Neural crest cell (in vitro differentiated cells): ENCODE results near the gene UBE2B. TPM values are rescaled to one million over a fixed set of nuclear protein-coding genes. Genes with fewer than 3 reads are reported as not detected.

Experiments
- DNase-seq: peaks from one replicate; pipeline ENCODE4 v3.0.0; 2021; ENCODE audit warnings: low read depth, mixed read lengths, low spot score
- H3K27ac Mint-ChIP-seq: one replicate; pipeline ENCODE4 v1.8.0; 2021; ENCODE audit warnings: mild to moderate bottlenecking, mixed read lengths; ENCODE audit not compliant: unreplicated experiment
- H3K27me3 Mint-ChIP-seq: 2 replicates; pipeline ENCODE4 v1.8.0; 2021; ENCODE audit warnings: low read depth, mild to moderate bottlenecking, mixed read lengths
- H3K36me3 Mint-ChIP-seq: 2 replicates; pipeline ENCODE4 v1.8.0; 2021; ENCODE audit warnings: low read depth, mild to moderate bottlenecking, mixed read lengths
- H3K4me1 Mint-ChIP-seq: 2 replicates; pipeline ENCODE4 v1.8.0; 2021; ENCODE audit warnings: mixed read lengths
- H3K4me3 Mint-ChIP-seq: one replicate; pipeline ENCODE4 v1.8.0; 2021; ENCODE audit warnings: mild to moderate bottlenecking, mixed read lengths
- H3K9me3 Mint-ChIP-seq: 2 replicates; pipeline ENCODE4 v1.8.0; 2021; ENCODE audit warnings: mixed read lengths
- total RNA-seq: library from RNA; stranded (reverse); gene quantifications from 2 replicates; pipeline ENCODE4 v1.2.1, GENCODE V29; 2021
- TF ChIP-seq, protein P1 (sequence below): fragments of 200-600 bp; sonication (generic); conservative IDR thresholded peaks from 2 replicates; pipeline ENCODE4 v1.5.0; 2021; ENCODE audit warnings: antibody characterized with exemption, mild to moderate bottlenecking

The UBE2B gene
- total RNA-seq, 1 donor from 2014 or later = 52.3 TPM

DNA sequence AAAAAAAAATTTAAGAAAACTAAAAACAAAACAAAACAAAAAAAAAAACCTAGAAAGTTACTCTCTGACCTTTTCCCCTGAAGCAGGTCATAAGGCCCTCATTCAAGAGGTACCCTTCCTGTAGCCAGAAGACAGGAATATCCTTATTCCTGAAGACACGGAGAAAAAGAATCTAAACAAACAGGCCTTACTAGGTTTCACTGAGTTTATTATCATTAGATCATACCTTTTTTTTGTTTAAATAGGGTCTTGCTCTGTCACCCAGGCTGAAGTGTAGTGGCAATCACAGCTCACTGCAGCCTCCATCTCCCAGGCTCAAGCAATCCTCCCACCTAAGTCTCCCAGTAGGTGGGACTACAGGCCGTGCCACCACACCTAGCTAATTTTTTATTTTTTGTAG is 52.0 kb downstream of the UBE2B start:
- Mint-ChIP-seq H3K36me3 (no peaks in the 10 kb centered on the region), H3K4me3 (no peak overlapping the region), H3K27me3 (peaks cover 13% of the 10 kb centered on the region), H3K4me1 (no peaks in the 10 kb centered on the region), H3K9me3 (no peaks in the 10 kb centered on the region), H3K27ac (no peak overlapping the region)
- TF ChIP-seq, protein P1, sequence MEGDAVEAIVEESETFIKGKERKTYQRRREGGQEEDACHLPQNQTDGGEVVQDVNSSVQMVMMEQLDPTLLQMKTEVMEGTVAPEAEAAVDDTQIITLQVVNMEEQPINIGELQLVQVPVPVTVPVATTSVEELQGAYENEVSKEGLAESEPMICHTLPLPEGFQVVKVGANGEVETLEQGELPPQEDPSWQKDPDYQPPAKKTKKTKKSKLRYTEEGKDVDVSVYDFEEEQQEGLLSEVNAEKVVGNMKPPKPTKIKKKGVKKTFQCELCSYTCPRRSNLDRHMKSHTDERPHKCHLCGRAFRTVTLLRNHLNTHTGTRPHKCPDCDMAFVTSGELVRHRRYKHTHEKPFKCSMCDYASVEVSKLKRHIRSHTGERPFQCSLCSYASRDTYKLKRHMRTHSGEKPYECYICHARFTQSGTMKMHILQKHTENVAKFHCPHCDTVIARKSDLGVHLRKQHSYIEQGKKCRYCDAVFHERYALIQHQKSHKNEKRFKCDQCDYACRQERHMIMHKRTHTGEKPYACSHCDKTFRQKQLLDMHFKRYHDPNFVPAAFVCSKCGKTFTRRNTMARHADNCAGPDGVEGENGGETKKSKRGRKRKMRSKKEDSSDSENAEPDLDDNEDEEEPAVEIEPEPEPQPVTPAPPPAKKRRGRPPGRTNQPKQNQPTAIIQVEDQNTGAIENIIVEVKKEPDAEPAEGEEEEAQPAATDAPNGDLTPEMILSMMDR = no peak
- DNase-seq = no peak

DNA sequence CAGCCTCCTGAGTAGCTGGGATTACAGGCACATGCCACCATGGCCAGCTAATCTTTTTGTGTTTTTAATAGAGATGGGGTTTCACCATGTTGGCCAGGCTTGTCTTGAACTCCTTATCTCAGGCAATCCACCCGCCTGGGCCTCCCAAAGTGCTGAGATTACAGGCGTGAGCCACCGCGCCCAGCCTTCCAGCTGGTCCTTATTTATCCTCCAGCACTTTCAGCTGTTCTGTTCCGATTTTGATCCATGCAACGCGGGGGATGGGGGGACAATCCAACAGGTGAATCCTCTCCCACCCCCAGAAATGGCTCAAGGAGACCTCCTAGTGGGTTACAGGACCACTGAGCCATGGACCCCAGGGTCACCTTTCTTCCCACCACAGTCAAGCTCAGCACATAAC is 55.0 kb downstream of the UBE2B start:
- Mint-ChIP-seq H3K9me3 (no peaks in the 10 kb centered on the region), H3K4me3 (no peak overlapping the region), H3K36me3 (no peaks in the 10 kb centered on the region), H3K27ac (no peak overlapping the region), H3K4me1 (no peaks in the 10 kb centered on the region), H3K27me3 (peaks cover 25% of the 10 kb centered on the region)
- TF ChIP-seq, protein P1 = no peak
- no peak for DNase-seq

DNA sequence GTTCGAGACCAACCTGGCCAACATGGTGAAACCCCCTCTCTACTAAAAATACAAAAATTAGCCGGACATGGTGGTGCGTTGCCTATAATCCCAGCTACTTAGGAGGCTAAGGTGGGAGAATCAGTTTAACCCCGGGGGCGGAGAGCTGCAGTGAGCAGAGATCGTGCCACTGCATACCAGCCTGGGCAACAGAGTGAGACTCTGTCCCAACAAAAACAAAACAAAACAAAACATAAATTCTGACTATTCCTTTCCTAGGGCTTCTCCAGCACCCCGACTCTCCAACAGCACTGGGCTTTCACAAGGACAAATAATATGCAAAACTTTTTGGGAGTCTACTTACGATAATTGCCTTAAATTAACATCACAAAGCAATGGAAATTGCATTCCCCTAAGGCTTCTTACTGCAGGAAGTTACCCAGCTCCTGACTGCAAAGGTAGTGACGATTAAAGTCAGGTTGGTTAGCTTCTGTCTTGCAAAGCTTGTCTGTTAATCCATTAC is 56.2 kb downstream of the UBE2B start:
- Mint-ChIP-seq H3K27ac (no peak overlapping the region), H3K27me3 (peaks cover 25% of the 10 kb centered on the region), H3K36me3 (no peaks in the 10 kb centered on the region), H3K4me1 (no peaks in the 10 kb centered on the region), H3K9me3 (no peaks in the 10 kb centered on the region), H3K4me3 (no peak overlapping the region)
- DNase-seq = no peak
- TF ChIP-seq, protein P1 = no peak

DNA sequence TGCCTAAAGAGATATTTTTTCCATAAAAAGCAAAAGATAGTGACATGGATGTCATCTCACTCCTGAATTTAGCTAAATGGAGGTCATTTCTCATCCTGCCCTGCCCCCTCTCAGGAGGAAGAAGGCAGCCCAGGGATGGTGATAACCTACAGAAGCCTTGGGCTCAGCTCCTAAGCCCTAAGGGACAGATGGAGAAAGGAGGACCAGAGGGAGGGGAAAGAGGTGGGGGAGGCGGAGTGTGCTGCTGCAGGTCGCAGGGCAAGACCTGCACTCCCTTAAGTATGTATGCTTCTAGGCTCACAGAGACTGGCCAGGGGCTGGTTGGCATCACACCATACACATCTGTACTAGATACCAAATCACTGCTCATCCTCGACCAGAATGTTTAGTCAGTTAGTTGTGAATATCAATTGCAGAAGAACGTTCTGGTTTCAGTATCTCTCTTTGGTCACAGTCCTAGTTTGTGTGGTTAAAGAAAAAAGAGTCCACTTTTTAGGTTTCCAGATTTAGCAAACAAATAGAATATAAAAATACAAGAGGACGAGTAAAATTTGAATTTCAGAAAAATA is 58.7 kb downstream of the UBE2B start:
- Mint-ChIP-seq H3K9me3 (no peaks in the 10 kb centered on the region), H3K4me3 (no peak overlapping the region), H3K4me1 (no peaks in the 10 kb centered on the region), H3K27ac (no peak overlapping the region), H3K27me3 (peaks cover 29% of the 10 kb centered on the region), H3K36me3 (no peaks in the 10 kb centered on the region)
- TF ChIP-seq, protein P1 = no peak
- no peak for DNase-seq

DNA sequence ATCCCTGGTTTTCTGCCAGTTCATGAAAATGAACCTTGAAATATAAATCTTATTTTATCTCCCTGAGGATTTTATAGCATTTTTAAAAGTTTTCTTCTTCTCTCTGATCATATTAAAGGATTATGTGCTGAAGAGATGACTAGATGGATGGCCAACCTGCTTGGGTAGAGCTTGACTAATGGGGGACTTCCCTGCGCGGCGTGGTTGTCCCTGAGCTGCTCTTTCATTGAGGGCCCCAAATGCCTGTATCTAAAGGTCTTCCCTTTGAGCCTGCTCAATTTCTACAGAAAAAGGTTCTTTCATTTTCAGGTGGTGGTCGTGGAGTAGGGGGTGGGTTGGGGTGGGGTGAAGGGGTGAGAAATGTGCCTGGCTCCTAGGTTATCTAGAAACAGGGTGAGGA is 60.8 kb downstream of the UBE2B start:
- Mint-ChIP-seq H3K27ac (no peak overlapping the region), H3K36me3 (no peaks in the 10 kb centered on the region), H3K4me1 (no peaks in the 10 kb centered on the region), H3K4me3 (no peak overlapping the region), H3K27me3 (peaks cover 25% of the 10 kb centered on the region), H3K9me3 (no peaks in the 10 kb centered on the region)
- no peak for DNase-seq
- TF ChIP-seq, protein P1 = no peak
